Gastroesophageal sphincter (tissue), 3 donors: ENCODE data around the gene AFAP1.

Experiments used
- POLR2A ChIP-seq, 2 donors: fragments of 450-650 bp; IDR thresholded peaks; one replicate each; pipeline ENCODE4 v1.6.1; 2017; ENCODE audit warnings: antibody characterized with exemption in 2 of 2, mild to moderate bottlenecking in 2 of 2, moderate library complexity in 1 of 2
- POLR2AphosphoS5 ChIP-seq: sonication (generic); formaldehyde crosslinking; IDR thresholded peaks from one replicate; pipeline ENCODE4 v1.6.1; 2017; ENCODE audit warnings: antibody characterized with exemption
- TF ChIP-seq, protein P1 (sequence below), 4 experiments: fragments of 200-600 bp in 2 of 4; fragments of 450-650 bp in 2 of 4; sonication (generic) in 1 of 4; IDR thresholded peaks; one replicate each; pipeline ENCODE4 v1.5.1; 2017 to 2019; ENCODE audit warnings: antibody characterized with exemption in 4 of 4, mild to moderate bottlenecking in 2 of 4, moderate library complexity in 2 of 4

DNA sequence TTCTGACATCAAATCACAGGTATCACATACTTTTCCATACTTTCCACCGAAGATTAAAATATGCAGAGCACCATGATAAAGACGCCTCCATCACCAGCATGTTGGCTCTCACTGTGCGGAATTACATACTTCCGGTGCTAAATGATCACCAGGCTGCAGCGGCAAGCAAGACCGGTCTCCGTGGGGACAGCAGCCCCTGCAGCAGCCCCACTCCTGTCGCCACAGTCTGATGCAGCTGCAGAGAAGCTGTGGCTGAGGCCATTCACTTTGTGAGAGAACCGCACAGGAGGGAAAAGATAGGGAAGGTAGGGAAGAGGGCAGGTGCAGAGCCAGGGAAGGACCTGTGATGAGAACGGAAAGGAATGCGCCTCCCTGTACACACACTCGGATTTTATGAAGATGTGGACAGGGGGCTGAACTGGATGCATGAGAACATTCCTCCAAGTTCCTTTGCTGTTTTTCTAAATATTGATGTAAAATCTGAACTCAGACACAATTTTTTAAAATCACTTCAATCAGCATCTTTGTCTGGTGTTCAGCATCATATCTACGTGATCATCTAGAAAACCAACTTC, 38.3 kb downstream of the AFAP1 start:
- no peak for TF ChIP-seq POLR2AphosphoS5
- TF ChIP-seq, protein P1, sequence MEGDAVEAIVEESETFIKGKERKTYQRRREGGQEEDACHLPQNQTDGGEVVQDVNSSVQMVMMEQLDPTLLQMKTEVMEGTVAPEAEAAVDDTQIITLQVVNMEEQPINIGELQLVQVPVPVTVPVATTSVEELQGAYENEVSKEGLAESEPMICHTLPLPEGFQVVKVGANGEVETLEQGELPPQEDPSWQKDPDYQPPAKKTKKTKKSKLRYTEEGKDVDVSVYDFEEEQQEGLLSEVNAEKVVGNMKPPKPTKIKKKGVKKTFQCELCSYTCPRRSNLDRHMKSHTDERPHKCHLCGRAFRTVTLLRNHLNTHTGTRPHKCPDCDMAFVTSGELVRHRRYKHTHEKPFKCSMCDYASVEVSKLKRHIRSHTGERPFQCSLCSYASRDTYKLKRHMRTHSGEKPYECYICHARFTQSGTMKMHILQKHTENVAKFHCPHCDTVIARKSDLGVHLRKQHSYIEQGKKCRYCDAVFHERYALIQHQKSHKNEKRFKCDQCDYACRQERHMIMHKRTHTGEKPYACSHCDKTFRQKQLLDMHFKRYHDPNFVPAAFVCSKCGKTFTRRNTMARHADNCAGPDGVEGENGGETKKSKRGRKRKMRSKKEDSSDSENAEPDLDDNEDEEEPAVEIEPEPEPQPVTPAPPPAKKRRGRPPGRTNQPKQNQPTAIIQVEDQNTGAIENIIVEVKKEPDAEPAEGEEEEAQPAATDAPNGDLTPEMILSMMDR (IDR thresholded peaks at IDR 0.05) = no peak
- no peak for TF ChIP-seq POLR2A (IDR thresholded peaks at IDR 0.05)
